ENCODE results near the gene IL17D. TPM values are rescaled to one million over a fixed set of nuclear protein-coding genes. Genes with fewer than 3 reads are reported as not detected.

The IL17D gene
- total RNA-seq, 1 experiment from 2014 or later = 2.0 TPM

DNA sequence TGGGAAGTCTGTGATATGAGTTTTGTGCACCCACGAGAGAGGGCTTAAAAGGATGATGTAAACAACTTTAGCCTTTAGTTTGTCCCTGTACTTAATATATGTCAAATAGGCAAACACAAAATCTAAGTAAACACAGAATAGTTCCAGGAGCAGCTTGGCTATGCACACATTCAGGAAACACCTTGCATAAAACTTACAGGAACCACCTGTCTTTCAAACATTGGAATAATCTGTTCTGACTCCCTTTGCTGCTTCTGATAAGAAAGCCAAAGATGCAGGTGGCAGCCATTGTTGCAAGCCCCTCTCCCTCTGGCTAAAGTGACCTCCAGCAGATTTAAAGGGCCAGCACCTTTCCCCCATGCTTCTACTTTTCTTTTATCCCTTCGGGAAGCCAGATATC is 65.6 kb downstream of the IL17D start:
- CTCF ChIA-PET = no interaction called here
- no TSS peak for BruUV-seq (replicated peaks)
- Histone ChIP-seq H3K27me3 (replicated peaks; ENCODE audit: insufficient read depth, low read depth, low read length, poor library complexity) (no peaks in the 10 kb centered on the region), H3K36me3 (ENCODE audit: insufficient read depth, low read length, poor library complexity, severe bottlenecking) (peaks cover 20% of the 10 kb centered on the region), H3K4me3 (ENCODE audit: low read depth, low read length, poor library complexity, severe bottlenecking) (no peak overlapping the region), H3K9me3 (ENCODE audit: low read depth, low read length, poor library complexity, severe bottlenecking) (peaks cover 24% of the 10 kb centered on the region), H3K4me1 (ENCODE audit: insufficient read depth, low read length, poor library complexity, severe bottlenecking) (peaks cover 8% of the 10 kb centered on the region), H3K27ac (ENCODE audit: low read depth, low read length, poor library complexity, severe bottlenecking) (no peak overlapping the region)
- POLR2A ChIA-PET (ENCODE audit: low non-redundant PET) = no interaction called here
- TF ChIP-seq EZH2 (IDR thresholded peaks at IDR 0.05; ENCODE audit: borderline replicate concordance, low read depth, low read length, poor library complexity, severe bottlenecking) = no peak
- TF ChIP-seq, protein P1, sequence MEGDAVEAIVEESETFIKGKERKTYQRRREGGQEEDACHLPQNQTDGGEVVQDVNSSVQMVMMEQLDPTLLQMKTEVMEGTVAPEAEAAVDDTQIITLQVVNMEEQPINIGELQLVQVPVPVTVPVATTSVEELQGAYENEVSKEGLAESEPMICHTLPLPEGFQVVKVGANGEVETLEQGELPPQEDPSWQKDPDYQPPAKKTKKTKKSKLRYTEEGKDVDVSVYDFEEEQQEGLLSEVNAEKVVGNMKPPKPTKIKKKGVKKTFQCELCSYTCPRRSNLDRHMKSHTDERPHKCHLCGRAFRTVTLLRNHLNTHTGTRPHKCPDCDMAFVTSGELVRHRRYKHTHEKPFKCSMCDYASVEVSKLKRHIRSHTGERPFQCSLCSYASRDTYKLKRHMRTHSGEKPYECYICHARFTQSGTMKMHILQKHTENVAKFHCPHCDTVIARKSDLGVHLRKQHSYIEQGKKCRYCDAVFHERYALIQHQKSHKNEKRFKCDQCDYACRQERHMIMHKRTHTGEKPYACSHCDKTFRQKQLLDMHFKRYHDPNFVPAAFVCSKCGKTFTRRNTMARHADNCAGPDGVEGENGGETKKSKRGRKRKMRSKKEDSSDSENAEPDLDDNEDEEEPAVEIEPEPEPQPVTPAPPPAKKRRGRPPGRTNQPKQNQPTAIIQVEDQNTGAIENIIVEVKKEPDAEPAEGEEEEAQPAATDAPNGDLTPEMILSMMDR (conservative IDR thresholded peaks at IDR 0.05; ENCODE audit: low read depth, low read length) = no peak
- no peak for DNase-seq (ENCODE audit: low spot score)
- intact Hi-C loops (cut with micrococcal nuclease; ENCODE audit: unreplicated experiment) = no loop called here

DNA sequence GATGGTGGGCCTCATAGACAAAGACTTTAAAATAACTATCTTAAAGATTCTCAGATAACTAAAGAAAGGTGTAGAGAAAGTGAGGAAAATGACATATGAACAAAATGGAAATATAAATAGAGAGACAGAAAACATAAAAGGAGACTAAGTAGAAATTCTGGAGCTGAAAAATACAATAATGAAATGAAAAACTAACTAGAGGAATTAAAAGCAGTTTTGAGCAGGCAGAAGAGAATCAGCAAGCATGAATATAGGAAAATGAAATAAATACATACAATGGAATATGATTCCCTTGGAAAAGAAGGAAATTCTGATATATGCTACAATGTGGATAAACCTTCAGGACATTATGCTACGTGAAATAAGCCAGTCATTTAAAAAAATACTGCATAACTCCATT is 66.3 kb downstream of the IL17D start:
- Histone ChIP-seq H3K27ac (ENCODE audit: low read depth, low read length, poor library complexity, severe bottlenecking) (no peak overlapping the region), H3K27me3 (replicated peaks; ENCODE audit: insufficient read depth, low read depth, low read length, poor library complexity) (no peaks in the 10 kb centered on the region), H3K36me3 (ENCODE audit: insufficient read depth, low read length, poor library complexity, severe bottlenecking) (peaks cover 20% of the 10 kb centered on the region), H3K9me3 (ENCODE audit: low read depth, low read length, poor library complexity, severe bottlenecking) (peaks cover 24% of the 10 kb centered on the region), H3K4me1 (ENCODE audit: insufficient read depth, low read length, poor library complexity, severe bottlenecking) (peaks cover 9% of the 10 kb centered on the region), H3K4me3 (ENCODE audit: low read depth, low read length, poor library complexity, severe bottlenecking) (no peak overlapping the region)
- DNase-seq (ENCODE audit: low spot score) = no peak
- no TSS peak for BruUV-seq (replicated peaks)
- ChIA-PET POLR2A (ENCODE audit: low non-redundant PET) (no interaction called here), CTCF (no interaction called here)
- intact Hi-C loops (cut with micrococcal nuclease; ENCODE audit: unreplicated experiment) = no loop called here
- TF ChIP-seq EZH2 (IDR thresholded peaks at IDR 0.05; ENCODE audit: borderline replicate concordance, low read depth, low read length, poor library complexity, severe bottlenecking) = no peak
- TF ChIP-seq, protein P1 (conservative IDR thresholded peaks at IDR 0.05; ENCODE audit: low read depth, low read length) = no peak

Other genes with a start within 250 kb of the IL17D start
- gene CRYL1, start 177.8 kb upstream of the IL17D start, total RNA-seq (2021) = 5.9 and 9.9 TPM in 2 replicates
- 19.4 and 23.2 TPM in 2 replicates for gene IFT88, start 136.5 kb upstream of the IL17D start, total RNA-seq (2021)
- gene EEF1AKMT1, start 70.3 kb downstream of the IL17D start, total RNA-seq (2021) = 9.2 and 10.8 TPM in 2 replicates
- 34.5 and 39.8 TPM in 2 replicates for gene XPO4, start 199.0 kb downstream of the IL17D start, total RNA-seq (2021)

Data from A673 (cell line).